Measurements from ENCODE around the gene HPCAL4. TPM values are rescaled to one million over a fixed set of nuclear protein-coding genes. Genes with fewer than 3 reads are reported as not detected.

Gene HPCAL4
- polyA plus RNA-seq, 1 experiment = not detected

DNA sequence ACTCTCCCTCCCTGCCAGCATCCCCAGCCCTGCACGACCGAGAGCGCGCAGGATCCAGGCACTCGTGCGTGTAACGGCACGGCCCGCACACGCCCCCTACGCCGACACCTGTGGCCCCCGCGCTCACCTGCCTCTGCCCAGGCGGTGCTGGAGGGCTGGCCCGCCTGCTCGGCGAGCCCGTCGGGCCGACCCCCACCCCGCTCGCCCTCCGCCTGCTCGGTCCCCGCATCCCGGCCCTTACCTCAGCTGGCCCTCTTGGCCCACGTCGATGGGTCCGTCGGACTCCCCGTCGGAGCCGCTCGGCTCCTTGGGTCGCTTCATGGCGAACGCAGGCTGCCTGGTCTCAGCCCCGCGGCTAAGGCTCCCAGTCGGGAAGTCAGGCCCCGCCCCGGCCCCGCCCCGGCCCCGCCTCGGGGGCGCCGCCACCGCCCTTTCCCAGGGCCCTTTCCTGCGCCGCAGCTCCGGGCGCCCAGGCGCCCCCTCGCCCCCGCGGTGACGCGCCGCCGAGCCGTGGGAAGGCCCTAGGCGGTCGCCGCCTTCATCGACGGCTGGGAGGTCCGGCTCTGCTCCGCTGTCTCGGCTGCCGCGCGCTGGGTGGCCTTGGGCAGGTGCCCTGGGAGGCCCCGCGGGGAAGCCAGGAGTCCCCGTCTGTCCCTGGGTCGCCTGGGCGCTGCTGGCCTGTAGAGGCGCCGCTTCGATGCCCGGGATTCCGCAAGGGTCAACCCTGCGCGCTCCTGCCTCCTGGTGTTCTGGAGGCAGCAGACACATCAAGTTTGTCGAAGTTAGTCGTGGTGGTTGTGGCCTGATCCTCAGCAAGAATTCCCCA is 51.7 kb downstream of the HPCAL4 start, which contains the start of gene HEYL:
Gene HEYL (minus strand): TSS at position 339 of the 826 bp plus-strand sequence. CDS start 18 bp downstream, at position 321.
- H3K27me3 ChIP-seq (ENCODE audit: control insufficient read depth, insufficient read depth, low read length) = peaks cover 7% of the 10 kb centered on the region
- H3K9me3 ChIP-seq (ENCODE audit: control insufficient read depth, insufficient read depth, low read length) = no peaks in the 10 kb centered on the region; the same call in 1 of the 2 replicates
- no peak for DNase-seq (ENCODE audit: low read depth, low spot score)
- CTCF ChIA-PET = interaction anchor here (1.0 to 1.2 kb wide), 2 partner anchors 33 kb away, joined by 3 read pairs; no protein-coding TSS in a partner anchor
- TF ChIP-seq, protein P1, sequence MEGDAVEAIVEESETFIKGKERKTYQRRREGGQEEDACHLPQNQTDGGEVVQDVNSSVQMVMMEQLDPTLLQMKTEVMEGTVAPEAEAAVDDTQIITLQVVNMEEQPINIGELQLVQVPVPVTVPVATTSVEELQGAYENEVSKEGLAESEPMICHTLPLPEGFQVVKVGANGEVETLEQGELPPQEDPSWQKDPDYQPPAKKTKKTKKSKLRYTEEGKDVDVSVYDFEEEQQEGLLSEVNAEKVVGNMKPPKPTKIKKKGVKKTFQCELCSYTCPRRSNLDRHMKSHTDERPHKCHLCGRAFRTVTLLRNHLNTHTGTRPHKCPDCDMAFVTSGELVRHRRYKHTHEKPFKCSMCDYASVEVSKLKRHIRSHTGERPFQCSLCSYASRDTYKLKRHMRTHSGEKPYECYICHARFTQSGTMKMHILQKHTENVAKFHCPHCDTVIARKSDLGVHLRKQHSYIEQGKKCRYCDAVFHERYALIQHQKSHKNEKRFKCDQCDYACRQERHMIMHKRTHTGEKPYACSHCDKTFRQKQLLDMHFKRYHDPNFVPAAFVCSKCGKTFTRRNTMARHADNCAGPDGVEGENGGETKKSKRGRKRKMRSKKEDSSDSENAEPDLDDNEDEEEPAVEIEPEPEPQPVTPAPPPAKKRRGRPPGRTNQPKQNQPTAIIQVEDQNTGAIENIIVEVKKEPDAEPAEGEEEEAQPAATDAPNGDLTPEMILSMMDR (IDR thresholded peaks at IDR 0.05; ENCODE audit: low read depth, low read length) = peak; percentile 41
- POLR2A ChIA-PET = no interaction called here
- no peak within 1 kb of the TSS for H3K27ac ChIP-seq (ENCODE audit: low read depth, low read length)
- peak within 1 kb of the TSS; percentile 32; the same call in 1 of the 2 replicates for H3K4me3 ChIP-seq (ENCODE audit: low read depth, low read length)

DNA sequence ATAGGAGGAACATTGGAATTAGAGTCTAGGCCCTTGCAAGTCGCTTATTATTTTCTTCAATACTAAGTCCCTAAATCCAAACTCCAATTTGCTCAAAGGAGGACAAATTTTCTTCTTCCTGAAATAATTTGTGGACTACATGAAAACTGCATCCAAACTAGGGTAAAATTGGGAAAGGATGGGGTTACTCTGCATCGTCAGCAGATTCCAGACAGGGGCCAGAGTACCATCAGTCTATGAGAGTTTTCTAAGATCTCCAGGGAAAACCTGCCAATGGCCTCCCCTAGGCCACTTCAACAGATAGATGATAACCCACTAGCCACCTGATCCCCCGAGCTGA is 52.3 kb downstream of the HPCAL4 start:
- TF ChIP-seq, protein P1 (IDR thresholded peaks at IDR 0.05; ENCODE audit: low read depth, low read length) = no peak
- Histone ChIP-seq H3K27me3 (ENCODE audit: control insufficient read depth, insufficient read depth, low read length) (peaks cover 6% of the 10 kb centered on the region), H3K9me3 (ENCODE audit: control insufficient read depth, insufficient read depth, low read length) (no peaks in the 10 kb centered on the region; the same call in 1 of the 2 replicates), H3K27ac (ENCODE audit: low read depth, low read length) (no peak overlapping the region), H3K4me3 (ENCODE audit: low read depth, low read length) (no peak overlapping the region)
- ChIA-PET POLR2A (no interaction called here), CTCF (interaction anchor here (1.2 kb wide), 1 partner anchor 33 kb away, joined by 3 read pairs; no protein-coding TSS in a partner anchor)
- no peak for DNase-seq (ENCODE audit: low read depth, low spot score)

DNA sequence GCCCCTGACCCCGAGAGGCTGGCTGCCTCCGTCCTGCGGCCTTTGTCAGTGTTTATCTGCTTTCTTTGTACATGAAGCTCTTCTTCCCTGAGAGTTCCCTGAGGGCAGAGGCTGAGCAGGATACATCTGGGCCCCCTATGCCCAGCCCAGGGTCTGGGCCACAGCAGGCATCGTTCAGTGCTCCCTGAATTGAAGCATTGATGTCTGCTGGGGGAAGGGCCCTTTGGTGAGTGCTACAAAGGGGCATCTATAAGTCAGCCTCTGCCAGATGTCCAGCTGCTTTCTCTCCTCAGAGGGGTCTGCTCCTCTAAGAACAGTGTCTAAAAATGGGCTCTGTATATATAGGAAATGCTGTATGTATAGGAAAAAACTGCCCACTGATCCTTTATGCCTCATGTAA is 53.9 kb downstream of the HPCAL4 start:
- DNase-seq (ENCODE audit: low read depth, low spot score) = no peak
- no peaks in the 10 kb centered on the region; the same call in 1 of the 2 replicates for H3K9me3 ChIP-seq (ENCODE audit: control insufficient read depth, insufficient read depth, low read length)
- TF ChIP-seq, protein P1 (IDR thresholded peaks at IDR 0.05; ENCODE audit: low read depth, low read length) = no peak
- no peak overlapping the region for H3K4me3 ChIP-seq (ENCODE audit: low read depth, low read length)
- ChIA-PET CTCF (interaction anchor here (1.0 to 1.2 kb wide), 2 partner anchors 9 to 21 kb away, joined by 3 to 6 read pairs; no protein-coding TSS in a partner anchor), POLR2A (no interaction called here)
- peaks cover 6% of the 10 kb centered on the region for H3K27me3 ChIP-seq (ENCODE audit: control insufficient read depth, insufficient read depth, low read length)
- H3K27ac ChIP-seq (ENCODE audit: low read depth, low read length) = no peak overlapping the region

DNA sequence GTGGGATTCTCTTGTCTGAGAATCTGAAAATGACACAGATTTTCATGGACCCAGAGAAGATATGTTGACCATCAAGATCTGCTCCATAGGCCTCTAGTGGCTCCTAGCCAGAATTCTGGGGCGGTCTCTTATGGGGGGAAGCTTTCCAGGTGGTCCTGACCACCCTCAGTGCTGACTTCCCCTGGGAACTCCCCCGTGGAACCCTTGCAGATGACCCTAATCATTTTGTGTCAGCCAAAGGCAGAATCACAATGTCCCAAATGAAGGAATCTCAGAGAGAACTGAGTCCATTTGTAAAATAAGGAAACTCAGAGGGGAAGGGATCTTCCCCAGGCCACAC is 55.4 kb downstream of the HPCAL4 start:
- H3K4me3 ChIP-seq (ENCODE audit: low read depth, low read length) = no peak overlapping the region
- CTCF ChIA-PET = interaction anchor here (0.9 to 2.1 kb wide), 3 partner anchors 23 to 30 kb away, joined by 3 to 10 read pairs (median 7); no protein-coding TSS in a partner anchor

More for the DNA sequence above, 55.4 kb downstream of the HPCAL4 start:
- POLR2A ChIA-PET = no interaction called here
- no peak for DNase-seq (ENCODE audit: low read depth, low spot score)
- peaks cover 6% of the 10 kb centered on the region for H3K27me3 ChIP-seq (ENCODE audit: control insufficient read depth, insufficient read depth, low read length)
- TF ChIP-seq, protein P1 (IDR thresholded peaks at IDR 0.05; ENCODE audit: low read depth, low read length) = no peak
- H3K9me3 ChIP-seq (ENCODE audit: control insufficient read depth, insufficient read depth, low read length) = no peaks in the 10 kb centered on the region; the same call in 1 of the 2 replicates
- no peak overlapping the region for H3K27ac ChIP-seq (ENCODE audit: low read depth, low read length)

Measured in AG04450 (cell line).